SK-N-SH treated with all-trans-retinoic acid at 6 μM for 48 hours (cell line): Measurements from ENCODE around the gene RIIAD1.
A peak's percentile ranks its signal among the peaks of the same experiment; 100 is the strongest.

ENCODE experiments used
- ATAC-seq: fragments of 200-7000 bp; cut with Tn5 transposase; 3 replicates; pipeline ENCODE4 v1.9.1; 2020; ENCODE audit warnings: mild to moderate bottlenecking, moderate library complexity
- ARNTL ChIP-seq: fragments of 450-650 bp; formaldehyde crosslinking; IDR thresholded peaks from 2 replicates; pipeline ENCODE4 v1.5.0; 2020; ENCODE audit warnings: low read depth, mild to moderate bottlenecking, moderate library complexity, borderline replicate concordance
- BACH2 ChIP-seq: fragments of 250-450 bp; sonication (Bioruptor Pico); IDR thresholded peaks from 2 replicates; pipeline ENCODE4 v1.9.0; 2021; ENCODE audit warnings: mild to moderate bottlenecking, borderline replicate concordance
- CSDC2 ChIP-seq: fragments of 250-450 bp; sonication (Bioruptor Pico); IDR thresholded peaks from 2 replicates; pipeline ENCODE4 v1.5.0; 2020; ENCODE audit warnings: mild to moderate bottlenecking, moderate library complexity
- ESRRG ChIP-seq: fragments of 250-450 bp; sonication (Bioruptor Pico); IDR thresholded peaks from 2 replicates; pipeline ENCODE4 v1.6.1; 2021; ENCODE audit warnings: mild to moderate bottlenecking
- GLIS3 ChIP-seq: fragments of 250-450 bp; sonication (Bioruptor Pico); IDR thresholded peaks from 2 replicates; pipeline ENCODE4 v1.5.0; 2020; ENCODE audit warnings: mild to moderate bottlenecking, moderate library complexity
- ISL1 ChIP-seq: fragments of 250-450 bp; sonication (Bioruptor Pico); IDR thresholded peaks from 2 replicates; pipeline ENCODE4 v2.1.2; 2022; ENCODE audit warnings: mild to moderate bottlenecking, moderate library complexity
- PPARA ChIP-seq: fragments of 250-450 bp; sonication (Bioruptor Pico); IDR thresholded peaks from 2 replicates; pipeline ENCODE4 v1.5.0; 2020; ENCODE audit warnings: mild to moderate bottlenecking, borderline replicate concordance
- RARB ChIP-seq: fragments of 250-450 bp; sonication (Bioruptor Pico); IDR thresholded peaks from 2 replicates; pipeline ENCODE4 v1.8.0; 2021; ENCODE audit warnings: mild to moderate bottlenecking, moderate library complexity
- SNAI2 ChIP-seq: fragments of 250-450 bp; sonication (Bioruptor Pico); IDR thresholded peaks from 2 replicates; pipeline ENCODE4 v1.5.0; 2020; ENCODE audit warnings: mild to moderate bottlenecking, moderate library complexity
- TCF4 ChIP-seq: fragments of 250-450 bp; sonication (Bioruptor Pico); IDR thresholded peaks from 2 replicates; pipeline ENCODE4 v1.8.0; 2021; ENCODE audit warnings: mild to moderate bottlenecking, moderate library complexity, borderline replicate concordance
- TOX ChIP-seq: fragments of 250-450 bp; sonication (Bioruptor Pico); IDR thresholded peaks from 2 replicates; pipeline ENCODE4 v1.8.0; 2021; ENCODE audit warnings: mild to moderate bottlenecking, moderate library complexity, borderline replicate concordance
- ZC3H10 ChIP-seq: fragments of 250-450 bp; sonication (Bioruptor Pico); IDR thresholded peaks from 2 replicates; pipeline ENCODE4 v1.5.1; 2021; ENCODE audit warnings: mild to moderate bottlenecking, moderate library complexity
- ZFP3 ChIP-seq: fragments of 250-450 bp; sonication (Bioruptor Pico); IDR thresholded peaks from 2 replicates; pipeline ENCODE4 v1.5.0; 2020; ENCODE audit warnings: mild to moderate bottlenecking, moderate library complexity
- ZFP30 ChIP-seq: fragments of 450-650 bp; formaldehyde crosslinking; IDR thresholded peaks from 2 replicates; pipeline ENCODE4 v1.5.0; 2022; ENCODE audit warnings: mild to moderate bottlenecking, moderate library complexity
- ZNF565 ChIP-seq: fragments of 450-650 bp; formaldehyde crosslinking; conservative IDR thresholded peaks from 2 replicates; pipeline ENCODE4 v1.5.0; 2020; ENCODE audit warnings: low read depth, mild to moderate bottlenecking, moderate library complexity
- ZNF70 ChIP-seq: fragments of 450-650 bp; formaldehyde crosslinking; IDR thresholded peaks from 2 replicates; pipeline ENCODE4 v1.5.0; 2020; ENCODE audit warnings: mild to moderate bottlenecking, moderate library complexity
- ZNF8 ChIP-seq: fragments of 450-650 bp; formaldehyde crosslinking; IDR thresholded peaks from 2 replicates; pipeline ENCODE4 v1.5.0; 2020; ENCODE audit warnings: mild to moderate bottlenecking, moderate library complexity
- TF ChIP-seq, protein P1 (sequence below): fragments of 250-450 bp; sonication (Bioruptor Pico); IDR thresholded peaks from 2 replicates; pipeline ENCODE4 v1.5.1; 2020; ENCODE audit warnings: low read depth, mild to moderate bottlenecking, moderate library complexity
- TF ChIP-seq, protein P2 (sequence below): fragments of 250-450 bp; sonication (Bioruptor Pico); IDR thresholded peaks from 2 replicates; pipeline ENCODE4 v1.8.0; 2020; ENCODE audit warnings: mild to moderate bottlenecking, moderate library complexity, borderline replicate concordance
- TF ChIP-seq, protein P3 (sequence below): fragments of 250-450 bp; sonication (Bioruptor Pico); IDR thresholded peaks from 2 replicates; pipeline ENCODE4 v1.5.0; 2020; ENCODE audit warnings: mild to moderate bottlenecking, moderate library complexity
- TF ChIP-seq, protein P4 (sequence below): fragments of 250-450 bp; sonication (Bioruptor Pico); IDR thresholded peaks from 2 replicates; pipeline ENCODE4 v1.5.1; 2021; ENCODE audit warnings: mild to moderate bottlenecking, moderate library complexity
- TF ChIP-seq, protein P5 (sequence below): fragments of 250-450 bp; sonication (Bioruptor Pico); IDR thresholded peaks from 2 replicates; pipeline ENCODE4 v1.8.0; 2021; ENCODE audit warnings: low read depth, mild to moderate bottlenecking, moderate library complexity, borderline replicate concordance

The RIIAD1 gene

DNA sequence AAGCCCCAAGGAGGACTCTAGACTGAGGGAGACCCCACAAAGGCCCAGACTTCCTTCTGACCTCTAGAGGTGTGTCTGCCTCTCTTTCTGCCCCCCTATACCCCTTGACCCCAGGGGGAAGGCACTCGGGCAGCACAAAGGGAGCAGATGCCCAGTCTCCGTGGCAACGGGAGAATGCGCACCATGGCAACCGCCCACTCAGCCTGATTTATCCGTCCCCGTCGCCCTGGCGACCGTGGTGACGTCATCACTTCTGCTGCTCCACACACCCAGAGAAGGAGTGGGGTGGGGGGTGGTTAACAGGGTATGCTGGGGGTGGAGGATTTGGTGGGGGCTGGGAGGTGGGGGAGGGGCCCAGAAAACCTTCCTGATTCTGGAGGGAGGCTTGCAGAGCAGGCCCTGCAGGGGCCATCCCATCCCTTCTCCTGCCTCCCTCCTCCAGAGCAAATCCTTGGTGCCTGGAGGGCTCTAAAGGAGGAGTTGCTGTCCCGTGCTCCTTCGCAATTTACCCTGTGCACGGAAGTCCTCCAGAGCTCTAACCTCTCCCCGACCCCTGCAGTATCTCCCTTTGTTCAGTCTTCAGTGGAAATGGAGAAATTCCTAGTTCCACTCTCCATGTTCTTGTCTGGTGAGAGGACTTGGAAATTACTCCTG, 11.0 kb upstream of the RIIAD1 start:
- peak; percentile 43 for ATAC-seq
- no peak for TF ChIP-seq ISL1 (CRISPR knock-in tag)
- TF ChIP-seq BACH2 (CRISPR knock-in tag), result no peak
- TF ChIP-seq, protein P1, sequence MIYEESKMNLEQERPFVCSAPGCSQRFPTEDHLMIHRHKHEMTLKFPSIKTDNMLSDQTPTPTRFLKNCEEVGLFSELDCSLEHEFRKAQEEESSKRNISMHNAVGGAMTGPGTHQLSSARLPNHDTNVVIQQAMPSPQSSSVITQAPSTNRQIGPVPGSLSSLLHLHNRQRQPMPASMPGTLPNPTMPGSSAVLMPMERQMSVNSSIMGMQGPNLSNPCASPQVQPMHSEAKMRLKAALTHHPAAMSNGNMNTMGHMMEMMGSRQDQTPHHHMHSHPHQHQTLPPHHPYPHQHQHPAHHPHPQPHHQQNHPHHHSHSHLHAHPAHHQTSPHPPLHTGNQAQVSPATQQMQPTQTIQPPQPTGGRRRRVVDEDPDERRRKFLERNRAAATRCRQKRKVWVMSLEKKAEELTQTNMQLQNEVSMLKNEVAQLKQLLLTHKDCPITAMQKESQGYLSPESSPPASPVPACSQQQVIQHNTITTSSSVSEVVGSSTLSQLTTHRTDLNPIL (CRISPR knock-in tag), result no peak
- no peak for TF ChIP-seq RARB (CRISPR knock-in tag)
- no peak for TF ChIP-seq CSDC2
- no peak for TF ChIP-seq ZNF8 (CRISPR knock-in tag)
- TF ChIP-seq, protein P2, sequence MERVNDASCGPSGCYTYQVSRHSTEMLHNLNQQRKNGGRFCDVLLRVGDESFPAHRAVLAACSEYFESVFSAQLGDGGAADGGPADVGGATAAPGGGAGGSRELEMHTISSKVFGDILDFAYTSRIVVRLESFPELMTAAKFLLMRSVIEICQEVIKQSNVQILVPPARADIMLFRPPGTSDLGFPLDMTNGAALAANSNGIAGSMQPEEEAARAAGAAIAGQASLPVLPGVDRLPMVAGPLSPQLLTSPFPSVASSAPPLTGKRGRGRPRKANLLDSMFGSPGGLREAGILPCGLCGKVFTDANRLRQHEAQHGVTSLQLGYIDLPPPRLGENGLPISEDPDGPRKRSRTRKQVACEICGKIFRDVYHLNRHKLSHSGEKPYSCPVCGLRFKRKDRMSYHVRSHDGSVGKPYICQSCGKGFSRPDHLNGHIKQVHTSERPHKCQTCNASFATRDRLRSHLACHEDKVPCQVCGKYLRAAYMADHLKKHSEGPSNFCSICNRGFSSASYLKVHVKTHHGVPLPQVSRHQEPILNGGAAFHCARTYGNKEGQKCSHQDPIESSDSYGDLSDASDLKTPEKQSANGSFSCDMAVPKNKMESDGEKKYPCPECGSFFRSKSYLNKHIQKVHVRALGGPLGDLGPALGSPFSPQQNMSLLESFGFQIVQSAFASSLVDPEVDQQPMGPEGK (CRISPR knock-in tag), result no peak
- no peak for TF ChIP-seq ESRRG (CRISPR knock-in tag)
- no peak for TF ChIP-seq ZFP3
- TF ChIP-seq ARNTL (CRISPR knock-in tag), result no peak
- TF ChIP-seq TOX (CRISPR knock-in tag), result no peak
- no peak for TF ChIP-seq ZC3H10 (CRISPR knock-in tag)
- TF ChIP-seq TCF4 (CRISPR knock-in tag), result no peak

DNA sequence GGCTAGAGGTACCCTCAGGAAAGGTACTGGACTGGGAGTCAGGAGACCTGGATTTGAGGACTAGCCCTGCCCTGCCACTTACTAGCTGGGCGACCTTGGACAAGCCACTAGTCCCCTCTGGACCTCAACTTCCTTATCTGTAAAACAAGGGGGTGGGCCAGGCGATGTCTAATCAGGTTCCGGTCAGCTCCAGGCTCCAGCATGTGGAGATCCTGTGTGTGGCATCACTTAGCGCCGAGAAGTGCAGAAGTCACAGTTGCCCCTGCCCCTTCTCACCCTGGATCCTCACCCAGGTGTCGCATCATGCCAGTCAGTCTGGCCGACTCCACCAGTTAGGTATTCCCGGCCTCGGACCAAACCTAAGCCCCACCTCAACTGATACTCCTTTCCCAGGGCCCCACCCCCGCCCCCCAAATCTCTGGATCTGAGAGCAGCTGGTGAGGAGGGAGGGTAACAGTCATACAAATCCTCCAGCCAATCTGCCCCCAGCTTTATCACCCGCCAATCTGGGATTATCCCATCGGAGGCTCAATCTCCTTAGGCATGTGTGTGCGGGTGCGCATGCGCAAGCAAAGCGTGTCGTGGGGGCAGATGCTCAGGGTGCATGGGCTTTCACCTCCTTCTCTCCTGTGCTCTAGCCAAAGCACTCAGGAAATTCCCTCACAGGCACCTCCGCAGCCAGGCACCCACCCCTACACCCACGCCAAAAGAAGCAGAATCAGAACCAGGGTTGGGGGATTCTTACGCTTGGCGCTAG, 10.1 kb upstream of the RIIAD1 start:
- no peak for ATAC-seq
- TF ChIP-seq TOX (CRISPR knock-in tag) (no peak), CSDC2 (no peak), ZNF8 (CRISPR knock-in tag) (no peak), PPARA (no peak), ZC3H10 (CRISPR knock-in tag) (no peak), ZFP30 (CRISPR knock-in tag) (no peak), SNAI2 (no peak), GLIS3 (no peak)
- TF ChIP-seq, protein P2 (CRISPR knock-in tag), result no peak
- TF ChIP-seq, protein P3, sequence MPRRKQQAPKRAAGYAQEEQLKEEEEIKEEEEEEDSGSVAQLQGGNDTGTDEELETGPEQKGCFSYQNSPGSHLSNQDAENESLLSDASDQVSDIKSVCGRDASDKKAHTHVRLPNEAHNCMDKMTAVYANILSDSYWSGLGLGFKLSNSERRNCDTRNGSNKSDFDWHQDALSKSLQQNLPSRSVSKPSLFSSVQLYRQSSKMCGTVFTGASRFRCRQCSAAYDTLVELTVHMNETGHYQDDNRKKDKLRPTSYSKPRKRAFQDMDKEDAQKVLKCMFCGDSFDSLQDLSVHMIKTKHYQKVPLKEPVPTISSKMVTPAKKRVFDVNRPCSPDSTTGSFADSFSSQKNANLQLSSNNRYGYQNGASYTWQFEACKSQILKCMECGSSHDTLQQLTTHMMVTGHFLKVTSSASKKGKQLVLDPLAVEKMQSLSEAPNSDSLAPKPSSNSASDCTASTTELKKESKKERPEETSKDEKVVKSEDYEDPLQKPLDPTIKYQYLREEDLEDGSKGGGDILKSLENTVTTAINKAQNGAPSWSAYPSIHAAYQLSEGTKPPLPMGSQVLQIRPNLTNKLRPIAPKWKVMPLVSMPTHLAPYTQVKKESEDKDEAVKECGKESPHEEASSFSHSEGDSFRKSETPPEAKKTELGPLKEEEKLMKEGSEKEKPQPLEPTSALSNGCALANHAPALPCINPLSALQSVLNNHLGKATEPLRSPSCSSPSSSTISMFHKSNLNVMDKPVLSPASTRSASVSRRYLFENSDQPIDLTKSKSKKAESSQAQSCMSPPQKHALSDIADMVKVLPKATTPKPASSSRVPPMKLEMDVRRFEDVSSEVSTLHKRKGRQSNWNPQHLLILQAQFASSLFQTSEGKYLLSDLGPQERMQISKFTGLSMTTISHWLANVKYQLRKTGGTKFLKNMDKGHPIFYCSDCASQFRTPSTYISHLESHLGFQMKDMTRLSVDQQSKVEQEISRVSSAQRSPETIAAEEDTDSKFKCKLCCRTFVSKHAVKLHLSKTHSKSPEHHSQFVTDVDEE (CRISPR knock-in tag), result no peak
- TF ChIP-seq, protein P4, sequence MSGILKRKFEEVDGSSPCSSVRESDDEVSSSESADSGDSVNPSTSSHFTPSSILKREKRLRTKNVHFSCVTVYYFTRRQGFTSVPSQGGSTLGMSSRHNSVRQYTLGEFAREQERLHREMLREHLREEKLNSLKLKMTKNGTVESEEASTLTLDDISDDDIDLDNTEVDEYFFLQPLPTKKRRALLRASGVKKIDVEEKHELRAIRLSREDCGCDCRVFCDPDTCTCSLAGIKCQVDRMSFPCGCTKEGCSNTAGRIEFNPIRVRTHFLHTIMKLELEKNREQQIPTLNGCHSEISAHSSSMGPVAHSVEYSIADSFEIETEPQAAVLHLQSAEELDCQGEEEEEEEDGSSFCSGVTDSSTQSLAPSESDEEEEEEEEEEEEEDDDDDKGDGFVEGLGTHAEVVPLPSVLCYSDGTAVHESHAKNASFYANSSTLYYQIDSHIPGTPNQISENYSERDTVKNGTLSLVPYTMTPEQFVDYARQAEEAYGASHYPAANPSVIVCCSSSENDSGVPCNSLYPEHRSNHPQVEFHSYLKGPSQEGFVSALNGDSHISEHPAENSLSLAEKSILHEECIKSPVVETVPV (CRISPR knock-in tag), result no peak

DNA sequence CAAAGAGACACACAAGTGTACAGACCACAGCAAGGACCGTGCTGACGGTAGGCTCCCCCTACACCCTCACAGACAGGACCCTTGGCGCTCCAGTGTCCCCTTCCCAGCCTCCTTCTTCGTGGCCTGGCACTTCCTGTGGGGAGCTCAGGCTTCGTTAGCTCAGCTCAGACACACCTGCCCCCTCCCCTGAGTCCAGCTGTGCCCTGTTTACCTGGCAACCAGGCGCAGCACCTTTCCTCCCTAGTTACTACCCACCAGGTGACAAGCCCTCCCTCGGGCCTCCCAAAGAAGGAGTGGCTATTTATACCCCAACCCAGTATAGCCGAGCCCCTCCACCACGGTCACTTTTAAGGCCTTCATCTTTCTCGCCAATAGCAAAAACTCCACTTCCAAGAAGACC, 9.4 kb upstream of the RIIAD1 start:
- ATAC-seq, result no peak
- no peak for TF ChIP-seq ARNTL (CRISPR knock-in tag)
- TF ChIP-seq, protein P3 (CRISPR knock-in tag), result no peak
- no peak for TF ChIP-seq ZFP3
- TF ChIP-seq, protein P5, sequence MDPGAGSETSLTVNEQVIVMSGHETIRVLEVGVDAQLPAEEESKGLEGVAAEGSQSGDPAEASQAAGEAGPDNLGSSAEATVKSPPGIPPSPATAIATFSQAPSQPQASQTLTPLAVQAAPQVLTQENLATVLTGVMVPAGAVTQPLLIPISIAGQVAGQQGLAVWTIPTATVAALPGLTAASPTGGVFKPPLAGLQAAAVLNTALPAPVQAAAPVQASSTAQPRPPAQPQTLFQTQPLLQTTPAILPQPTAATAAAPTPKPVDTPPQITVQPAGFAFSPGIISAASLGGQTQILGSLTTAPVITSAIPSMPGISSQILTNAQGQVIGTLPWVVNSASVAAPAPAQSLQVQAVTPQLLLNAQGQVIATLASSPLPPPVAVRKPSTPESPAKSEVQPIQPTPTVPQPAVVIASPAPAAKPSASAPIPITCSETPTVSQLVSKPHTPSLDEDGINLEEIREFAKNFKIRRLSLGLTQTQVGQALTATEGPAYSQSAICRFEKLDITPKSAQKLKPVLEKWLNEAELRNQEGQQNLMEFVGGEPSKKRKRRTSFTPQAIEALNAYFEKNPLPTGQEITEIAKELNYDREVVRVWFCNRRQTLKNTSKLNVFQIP (CRISPR knock-in tag), result no peak
- no peak for TF ChIP-seq ZNF8 (CRISPR knock-in tag)
- no peak for TF ChIP-seq ZNF70
- no peak for TF ChIP-seq PPARA
- no peak for TF ChIP-seq ISL1 (CRISPR knock-in tag)
- no peak for TF ChIP-seq ZNF565 (CRISPR knock-in tag)
- no peak for TF ChIP-seq CSDC2
